Right lung (tissue), 5 donors: ENCODE measurements around the gene GPR161. TPM values are rescaled to one million over a fixed set of nuclear protein-coding genes. Genes with fewer than 3 reads are reported as not detected.
A peak's percentile ranks its signal among the peaks of the same experiment; 100 is the strongest.

Source experiments
- DNase-seq, 2 donors: peaks; one replicate each; pipeline ENCODE4 v3.0.0-alpha.2; 2013
- polyA plus RNA-seq, 5 donors: library from polyadenylated mRNA; unstranded; fragments of 120-200 nt; gene quantifications; one replicate each; pipeline versions ENCODE4 v1.2.1 to v1.2.3, GENCODE V29; 2013; ENCODE audit warnings: inconsistent platforms in 1 of 5, low replicate concordance in 1 of 5; ENCODE audit not compliant: insufficient read length in 5 of 5, insufficient read depth in 1 of 5

Gene GPR161
- polyA plus RNA-seq, 5 donors = 23.2 to 33.0 (median 24.8) TPM

DNA sequence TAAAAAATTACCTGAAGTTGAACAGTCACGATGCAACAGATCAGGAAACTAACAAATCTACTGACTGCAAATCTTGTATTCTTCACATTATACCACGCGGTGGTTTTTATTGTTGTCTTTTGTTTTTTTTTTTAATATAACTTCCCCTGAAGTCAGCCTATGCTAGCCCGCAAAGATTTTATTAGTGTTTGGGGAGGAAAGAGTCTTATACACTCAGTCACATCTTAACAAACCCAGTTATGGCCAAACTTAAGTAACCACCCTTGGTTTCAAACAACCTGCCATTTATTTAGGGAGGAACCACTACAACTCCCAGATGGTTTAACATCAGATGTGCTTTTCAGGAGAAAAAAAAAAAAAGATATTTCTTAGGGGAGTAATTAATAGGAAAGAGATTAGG lies 15.2 kb upstream of the GPR161 start:
- DNase-seq = no peak

DNA sequence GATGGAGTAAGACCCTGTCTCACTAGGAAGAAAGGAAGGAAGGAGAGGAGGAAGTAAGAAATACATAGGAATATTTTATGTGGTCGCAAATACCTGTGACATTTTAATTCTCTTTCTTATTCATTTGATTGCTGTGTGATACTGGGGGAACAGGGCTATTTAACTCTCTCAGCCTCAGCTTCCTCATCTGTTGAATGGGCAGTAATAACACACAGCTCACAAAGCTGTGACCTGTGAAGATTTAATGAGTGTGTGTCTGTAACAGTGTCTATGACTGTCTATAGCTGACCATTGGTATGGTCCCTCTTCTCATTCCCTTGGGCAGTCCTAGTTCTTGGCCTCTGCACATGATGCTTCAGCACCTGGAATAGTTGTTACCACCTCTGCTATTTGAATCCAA lies 13.6 kb upstream of the GPR161 start:
- DNase-seq = no peak

DNA sequence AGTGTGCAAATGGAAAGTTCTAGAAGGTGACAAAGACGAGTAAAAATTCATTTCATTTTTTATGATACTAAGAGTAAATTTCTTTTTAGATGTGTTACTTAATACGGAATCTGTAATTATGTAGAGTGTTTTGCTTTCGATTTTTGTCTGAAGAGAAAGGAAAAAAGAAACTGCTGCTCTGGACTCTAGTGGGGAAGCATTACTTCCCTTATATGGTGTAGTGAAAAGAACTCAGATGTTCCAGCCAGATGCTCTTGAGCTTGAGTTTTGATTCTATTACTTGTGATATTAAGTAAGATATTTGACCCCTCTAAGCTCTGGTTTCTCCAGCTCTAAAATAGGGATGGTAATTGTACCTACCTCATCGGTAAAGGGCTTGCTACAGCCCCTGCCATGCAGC lies 12.2 kb upstream of the GPR161 start:
- no peak for DNase-seq

DNA sequence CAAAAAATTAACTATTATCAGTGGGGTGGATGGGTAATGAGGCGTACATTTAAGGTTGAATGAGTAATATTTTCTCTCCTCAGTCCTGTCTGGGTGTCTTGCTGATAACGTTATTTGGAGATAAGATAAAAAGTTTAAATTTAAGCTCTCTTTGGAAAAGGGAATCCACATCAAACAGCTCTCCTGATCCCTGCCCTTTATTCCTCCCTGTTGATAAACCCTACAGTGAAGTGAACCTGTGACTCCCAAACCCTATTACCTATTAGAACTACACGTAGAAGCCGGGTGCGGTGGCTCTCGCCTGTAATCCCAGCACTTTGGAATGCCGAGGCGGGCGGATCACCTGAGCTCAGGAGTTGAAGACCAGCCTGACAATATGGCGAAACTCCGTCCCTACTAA lies 9.9 kb upstream of the GPR161 start:
- DNase-seq = no peak

DNA sequence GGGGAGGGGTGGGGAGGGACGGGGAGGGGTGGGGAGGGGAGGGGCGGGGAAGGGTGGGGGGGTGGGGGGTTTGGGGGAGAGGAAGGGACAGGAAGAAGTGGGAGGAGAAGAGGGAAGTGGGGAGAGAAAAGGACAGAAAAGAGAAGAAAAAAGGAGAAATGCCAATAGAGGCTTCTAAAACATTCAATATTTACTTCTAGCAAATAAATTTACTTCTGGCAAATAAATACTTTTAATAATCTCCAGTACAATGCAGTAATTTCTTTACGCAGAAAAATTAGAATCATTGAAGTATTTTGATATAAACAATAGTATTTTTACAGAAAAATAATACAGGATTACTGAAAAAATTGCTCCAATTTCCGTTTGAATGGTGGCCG lies 9.4 kb upstream of the GPR161 start:
- DNase-seq = no peak

DNA sequence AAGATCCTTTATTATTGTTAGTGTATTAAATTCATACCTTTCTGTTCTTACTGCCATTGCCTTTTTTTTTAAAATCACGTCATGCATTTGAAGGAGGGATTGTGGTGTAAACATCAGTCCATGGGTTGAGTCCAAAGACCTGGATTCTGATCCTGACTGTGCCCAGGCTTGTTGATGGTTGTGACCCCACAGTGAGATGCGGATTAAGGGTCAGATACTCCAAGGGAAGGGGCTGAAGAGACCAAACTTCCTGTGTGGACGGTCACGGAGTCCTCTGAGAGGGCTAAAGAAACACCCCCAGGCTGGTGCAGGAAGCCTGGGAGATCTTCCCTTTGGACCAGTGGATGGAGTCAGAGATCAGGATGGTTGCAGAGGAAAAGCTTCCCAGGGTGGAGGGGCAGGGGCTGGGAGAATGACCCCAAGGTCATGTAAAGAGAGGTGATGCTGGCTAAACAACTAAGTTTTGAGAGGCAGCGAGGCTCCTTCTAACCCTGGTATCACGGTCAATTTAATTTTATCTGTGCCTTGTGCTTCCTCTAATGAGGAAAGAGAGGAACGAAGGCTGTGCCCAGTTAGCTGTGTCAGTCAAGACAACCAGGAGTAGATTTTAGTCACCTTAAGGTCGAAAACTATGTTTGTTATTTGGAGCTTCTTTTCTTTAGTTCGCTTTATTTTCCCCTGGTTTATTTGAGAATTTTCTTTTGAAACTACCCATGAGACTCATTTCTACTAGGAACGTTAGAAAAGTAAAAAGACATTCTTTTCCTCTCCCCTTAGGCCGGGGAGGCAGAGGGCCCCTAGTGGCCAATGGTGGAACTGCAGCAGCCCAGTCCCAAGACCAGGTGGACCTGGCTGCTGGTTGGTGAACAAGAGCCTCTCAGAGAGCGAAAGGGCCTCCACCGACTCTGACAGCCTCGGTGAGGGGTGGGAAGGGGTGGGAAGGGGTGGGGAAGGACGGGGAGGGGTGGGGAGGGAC lies 8.7 kb upstream of the GPR161 start:
- peak; percentile 70 to 79 for DNase-seq

DNA sequence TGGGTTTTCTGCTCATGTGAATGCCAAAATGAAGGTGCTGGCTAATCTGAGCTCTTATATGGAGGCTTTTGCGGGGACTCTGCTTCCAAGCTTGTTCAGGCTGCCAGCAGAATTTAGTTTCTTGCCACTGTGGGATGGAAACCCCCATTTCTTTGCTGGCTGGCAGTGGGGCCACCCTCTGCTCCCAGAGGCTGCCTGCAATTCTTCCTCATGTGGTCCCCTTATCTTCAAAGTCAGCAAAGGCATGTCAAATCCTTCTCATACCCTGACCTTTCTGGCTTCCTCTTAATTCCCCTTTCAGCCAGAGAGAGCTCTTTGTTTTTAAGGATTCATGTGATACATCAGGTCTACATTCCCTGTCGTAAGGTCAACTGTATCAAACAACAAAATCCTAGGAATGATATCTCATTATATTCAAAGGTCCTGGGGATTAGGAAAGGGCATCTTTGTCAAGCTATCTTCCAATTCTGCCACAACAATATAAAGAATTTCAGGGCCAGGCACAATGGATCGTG lies 5.2 kb upstream of the GPR161 start:
- DNase-seq = no peak

DNA sequence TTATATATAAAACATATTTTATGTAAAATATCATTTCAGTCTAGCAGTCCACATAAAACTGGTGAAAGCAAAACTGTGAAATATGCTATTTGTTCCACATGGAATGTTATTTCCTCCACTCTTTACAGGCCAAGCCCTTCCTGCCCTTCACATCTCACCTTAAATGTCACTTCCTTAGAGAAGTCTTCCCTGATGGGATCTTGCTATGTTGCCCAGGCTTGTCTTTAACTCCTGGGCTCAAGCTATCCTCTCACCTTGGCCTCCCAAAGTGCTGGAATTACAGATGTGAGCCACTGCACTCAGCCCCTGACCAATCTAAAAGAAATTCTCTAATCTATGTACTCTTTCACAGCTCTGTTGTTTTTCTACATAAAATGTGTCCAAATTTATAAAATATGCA lies 2.3 kb upstream of the GPR161 start:
- no peak for DNase-seq

DNA sequence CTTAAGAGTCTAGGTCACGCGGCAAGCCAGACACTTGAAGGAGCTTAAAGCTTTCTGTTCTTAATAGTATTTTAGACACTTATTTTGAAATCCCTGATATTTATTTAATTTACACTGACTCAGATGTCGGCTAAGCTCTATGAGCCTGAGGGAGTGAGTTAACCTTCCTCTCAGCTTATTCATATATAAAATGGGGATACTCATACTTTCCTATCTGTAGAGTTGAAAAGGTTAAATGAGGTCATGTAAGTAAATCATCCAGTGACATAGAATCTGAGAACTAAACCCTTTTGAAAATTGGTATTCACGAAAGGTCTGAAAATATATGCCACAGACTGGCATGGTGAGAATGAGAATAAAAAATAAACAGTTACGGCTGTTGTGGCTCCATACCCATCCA lies 1.4 kb upstream of the GPR161 start:
- no peak for DNase-seq

DNA sequence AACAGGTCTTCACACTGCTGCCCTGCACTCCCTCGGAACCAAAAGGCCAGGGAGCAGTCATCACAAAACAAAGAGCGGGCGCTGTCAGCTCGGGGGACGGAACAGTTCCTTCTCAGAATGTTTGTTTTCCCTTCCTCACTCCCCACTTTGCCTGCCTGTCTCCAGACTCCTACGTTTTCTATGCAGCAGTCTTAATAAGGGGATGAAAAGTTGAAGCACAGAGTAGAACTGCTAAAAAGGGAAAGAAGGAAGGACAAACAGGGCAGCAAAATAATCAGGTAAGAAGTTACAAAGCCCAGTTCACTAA lies 738 bp upstream of the GPR161 start:
- no peak for DNase-seq

DNA sequence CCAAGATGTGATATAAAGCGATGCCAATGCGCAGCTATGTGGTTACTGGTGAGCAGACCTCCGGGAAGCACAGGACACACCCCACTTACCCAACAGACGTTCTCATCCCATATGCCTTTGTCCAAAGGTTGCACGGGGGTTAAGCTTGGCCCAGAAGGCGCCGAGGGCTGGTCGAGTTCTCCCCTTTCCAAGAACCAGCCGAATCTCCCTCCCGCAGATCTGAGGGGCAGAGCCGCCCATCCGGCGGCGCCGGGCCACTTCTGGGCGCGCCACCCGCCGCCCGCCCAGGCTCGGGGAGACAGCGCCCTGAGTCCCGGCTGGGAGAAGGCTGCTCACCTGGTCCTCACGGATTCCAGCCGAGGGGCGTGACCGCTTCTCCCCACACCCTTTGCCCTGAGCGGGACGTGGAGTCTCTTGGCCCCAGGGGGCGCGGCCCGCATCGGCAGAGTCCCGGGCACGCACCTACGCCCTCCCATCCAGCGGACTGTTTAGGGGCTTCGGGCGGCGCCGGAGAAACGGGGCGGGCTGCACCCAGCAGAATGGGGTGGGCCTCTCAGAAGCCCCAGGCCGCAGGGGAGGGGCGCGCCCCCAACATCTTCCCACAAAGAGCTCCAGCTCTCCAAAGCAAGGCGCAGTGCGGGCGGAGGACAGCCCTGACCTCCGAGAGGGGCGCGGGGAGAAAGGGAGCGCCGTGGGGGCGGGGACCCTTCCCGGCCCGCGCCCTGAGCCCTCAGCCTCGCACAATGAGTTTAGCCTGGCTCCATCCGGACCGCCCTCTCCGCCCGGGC lies 615 bp downstream of the GPR161 start:
- DNase-seq = peak; percentile 20 to 38

DNA sequence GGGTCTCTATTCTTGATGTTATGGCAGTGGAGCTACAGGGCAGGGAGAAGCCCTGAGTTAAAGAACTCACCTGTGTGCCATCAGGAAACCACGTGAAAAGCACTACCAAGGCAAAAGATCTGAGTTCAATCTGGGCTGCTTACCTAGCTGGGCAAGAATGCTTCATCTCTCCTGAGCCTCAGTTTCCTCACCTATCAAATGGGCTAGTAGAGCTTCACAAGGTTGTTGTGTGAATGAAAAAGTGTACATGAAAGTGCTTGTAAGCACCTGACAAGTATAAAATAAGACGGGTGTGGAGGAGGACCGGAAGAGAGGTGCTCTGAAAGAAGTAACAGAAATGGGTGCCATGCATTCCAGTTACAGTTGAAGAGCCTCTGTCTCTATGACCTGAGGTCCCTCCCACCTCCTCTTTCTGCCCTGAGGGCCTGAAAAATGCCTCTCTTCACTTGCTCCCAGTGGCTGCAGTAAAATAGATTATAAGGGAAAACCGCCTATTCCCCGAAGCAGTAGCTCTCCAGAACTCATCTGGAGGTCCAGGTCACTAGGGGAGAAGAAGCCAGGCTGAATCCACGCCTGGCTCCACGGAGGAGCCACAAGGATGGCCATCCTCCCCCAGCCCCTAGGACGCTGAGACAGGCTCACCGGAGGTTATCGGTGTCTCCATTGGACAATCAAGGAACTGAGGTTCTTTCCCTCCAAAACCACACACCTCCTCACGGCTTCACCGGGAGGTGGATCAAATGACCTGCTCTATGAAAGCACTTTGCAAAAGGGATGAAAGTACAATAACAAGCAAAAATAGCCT lies 1.4 kb downstream of the GPR161 start:
- DNase-seq = no peak

DNA sequence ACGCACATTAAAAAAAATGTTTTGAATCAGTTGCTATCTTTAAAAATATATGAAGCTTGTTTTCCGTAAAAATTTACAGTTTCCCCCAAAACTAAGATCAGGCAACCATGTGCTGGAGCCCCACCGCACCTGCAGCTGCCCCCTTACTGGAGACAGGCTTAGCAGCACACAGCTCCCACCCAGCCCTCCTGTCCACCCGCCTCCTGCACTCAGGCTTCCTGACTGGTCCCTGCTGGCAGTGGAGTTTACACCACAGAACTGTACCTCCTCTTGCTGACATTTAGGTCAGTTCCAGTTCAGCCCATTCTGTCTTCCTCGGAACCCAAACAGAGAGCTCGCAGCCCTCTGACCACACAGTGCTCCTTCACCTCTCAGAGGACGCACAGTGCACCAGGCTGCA lies 2.1 kb downstream of the GPR161 start:
- DNase-seq = no peak

DNA sequence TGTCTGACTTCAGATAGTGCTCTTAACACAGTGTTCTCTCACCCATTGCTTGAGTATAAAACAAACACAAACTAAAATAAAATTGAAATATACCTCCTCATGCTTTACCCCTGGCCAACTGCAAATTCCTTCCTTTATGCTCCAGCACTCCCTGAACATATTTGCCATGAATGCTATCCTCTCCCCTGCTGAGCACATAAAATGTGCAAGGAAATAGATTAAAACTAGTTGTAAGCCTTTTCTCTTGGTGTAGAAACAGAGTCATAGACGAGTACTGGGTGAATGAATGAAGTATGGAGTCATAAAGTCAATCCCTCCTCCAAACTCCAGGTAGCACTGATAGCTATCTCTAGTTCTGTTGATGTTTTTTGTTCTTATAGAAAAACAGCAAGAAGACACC lies 2.6 kb downstream of the GPR161 start:
- DNase-seq = no peak

DNA sequence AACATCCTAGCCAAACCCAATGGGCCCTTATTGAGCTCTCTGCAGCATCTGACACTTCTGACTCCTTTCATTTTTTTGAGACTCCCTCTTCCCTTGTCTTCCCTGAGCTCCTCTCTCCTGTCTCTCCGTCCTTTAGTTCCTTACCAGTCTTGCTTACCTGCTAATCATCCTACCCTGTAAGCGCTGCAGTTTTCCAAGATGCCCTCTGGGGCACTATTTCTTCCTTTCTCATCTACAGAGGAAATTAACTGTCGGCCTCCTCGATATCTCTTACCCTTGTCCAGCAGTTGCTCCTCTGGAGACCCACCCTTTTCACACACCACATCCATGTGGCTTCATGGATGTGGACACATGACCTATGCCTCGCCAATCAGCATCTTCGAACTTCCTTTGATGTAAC lies 6.8 kb downstream of the GPR161 start:
- DNase-seq = no peak

DNA sequence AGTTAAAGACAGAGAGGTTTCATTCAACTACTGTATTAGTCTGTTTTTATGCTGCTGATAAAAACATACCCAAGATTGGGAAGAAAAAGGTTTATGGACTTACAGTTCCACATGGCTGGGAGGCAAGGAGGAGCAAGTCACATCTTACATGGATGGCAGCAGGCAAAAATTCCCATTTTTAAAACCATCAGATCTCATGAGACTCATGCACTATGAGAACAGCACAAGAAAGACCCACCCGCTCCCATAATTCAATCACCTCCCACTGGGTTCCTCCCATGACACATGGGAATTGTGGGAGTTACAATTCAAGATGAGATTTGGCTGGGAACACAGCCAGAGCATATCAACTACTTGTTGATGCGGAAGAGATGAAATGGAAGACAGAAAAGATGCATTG lies 9.2 kb downstream of the GPR161 start:
- no peak for DNase-seq

DNA sequence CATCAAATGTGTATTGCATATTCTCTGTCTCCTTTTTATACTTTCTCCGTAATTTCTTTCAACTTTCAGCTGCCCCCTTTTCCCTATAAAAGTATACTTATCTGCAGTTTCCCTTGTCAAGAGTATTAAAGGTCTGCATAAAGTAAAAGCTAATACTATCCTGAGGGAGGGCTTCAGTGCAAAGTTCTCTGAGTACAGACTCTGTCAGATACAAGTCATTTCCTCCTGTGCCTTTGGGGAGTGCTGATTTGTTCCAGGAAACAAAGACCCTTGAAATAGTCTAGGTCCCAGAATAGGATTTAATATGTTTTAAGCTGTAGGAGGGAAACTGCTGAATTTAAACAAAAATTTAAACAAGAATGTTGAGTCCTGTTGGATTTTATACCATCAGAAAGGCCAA lies 11.7 kb downstream of the GPR161 start:
- no peak for DNase-seq

DNA sequence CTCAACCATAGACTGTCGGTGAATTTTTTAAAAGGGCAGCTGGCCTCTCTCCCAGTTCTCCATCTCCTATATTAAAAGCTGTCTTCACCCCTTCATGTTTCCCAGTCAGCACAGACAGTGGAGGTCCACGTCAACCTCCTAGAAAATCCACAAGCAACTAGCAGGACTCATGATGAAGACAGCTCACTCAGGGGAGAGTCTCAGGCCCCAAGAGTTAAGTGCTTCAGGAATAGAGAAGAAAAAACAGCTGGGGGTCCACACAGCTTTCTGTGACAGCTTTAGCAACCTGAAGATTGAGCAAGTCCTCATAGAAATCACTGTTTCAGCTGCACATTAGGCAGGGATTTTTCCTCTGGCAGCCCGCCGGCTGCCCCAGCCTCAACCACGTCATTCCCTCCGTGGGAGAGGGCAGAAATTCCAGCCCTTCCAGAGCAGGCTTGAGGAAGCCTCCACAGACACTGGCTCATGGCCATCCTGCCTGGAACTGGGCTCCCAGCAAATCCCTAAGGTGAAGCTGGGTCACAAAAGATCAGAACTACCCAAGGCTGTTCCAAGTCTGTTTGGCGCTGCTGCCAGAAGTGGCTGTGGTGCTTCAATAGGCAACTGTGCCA lies 15.2 kb downstream of the GPR161 start:
- peak; percentile 58 to 70 for DNase-seq

DNA sequence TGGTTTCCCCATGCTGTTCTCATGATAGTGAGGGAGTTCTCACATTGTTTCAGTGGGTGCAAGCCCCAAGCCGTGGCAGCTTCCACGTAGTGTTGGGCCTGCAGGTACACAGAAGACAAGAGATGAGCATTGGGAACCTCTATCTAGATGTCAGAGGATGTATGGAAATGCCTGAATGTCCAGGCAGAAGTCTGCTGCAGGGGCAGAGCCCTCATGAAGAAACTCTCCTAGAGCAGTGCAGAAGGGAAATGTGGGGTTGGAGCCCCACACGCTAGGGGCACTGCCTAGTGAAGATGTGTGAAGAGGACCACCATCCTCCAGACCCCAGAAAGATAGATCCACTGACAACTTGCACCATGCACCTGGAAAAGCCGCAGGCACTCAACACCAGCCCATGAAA lies 17.0 kb downstream of the GPR161 start:
- no peak for DNase-seq

DNA sequence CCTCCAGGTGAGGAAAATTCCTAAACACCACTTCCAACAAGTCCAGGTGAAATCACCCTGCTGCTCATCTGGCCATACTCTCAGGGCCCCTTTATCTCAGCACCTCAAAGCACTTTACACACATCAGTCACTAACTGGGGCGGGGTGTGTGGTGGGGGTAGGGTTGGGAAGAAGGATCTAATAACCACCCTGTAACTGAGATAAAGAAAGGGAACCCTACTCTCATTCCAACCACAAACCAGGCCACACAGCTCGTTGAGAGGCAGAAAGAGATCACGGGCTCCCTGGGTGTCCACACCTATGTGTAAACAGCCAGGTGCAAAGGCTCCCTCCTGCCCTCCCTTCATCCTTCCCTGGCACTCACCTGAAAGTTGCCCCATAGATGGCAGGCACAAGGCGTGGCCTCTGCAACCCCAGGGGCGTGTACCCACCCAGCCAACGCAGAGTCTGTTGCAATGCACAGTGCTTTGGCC lies 20.4 kb downstream of the GPR161 start:
- no peak for DNase-seq

DNA sequence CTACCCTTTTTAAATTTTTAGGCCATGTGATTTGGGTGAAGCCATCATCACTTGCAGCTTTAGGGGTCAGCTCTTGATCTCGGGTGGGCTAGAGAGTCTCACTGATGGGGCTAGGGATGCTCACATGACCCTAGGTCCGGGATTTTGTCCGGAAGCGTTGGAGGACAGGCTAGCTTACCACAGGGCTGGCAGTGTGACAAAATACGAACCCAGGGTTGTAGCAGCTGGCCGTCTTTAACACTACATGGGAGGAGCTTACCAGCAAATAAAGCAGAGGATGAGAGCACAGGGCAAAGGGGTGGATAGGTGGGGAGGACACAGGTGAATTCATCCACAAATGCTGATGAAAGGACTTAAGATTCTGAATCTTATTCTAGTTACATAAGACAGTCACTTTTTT lies 21.9 kb downstream of the GPR161 start:
- DNase-seq = no peak
